T-helper 22 cell (primary cell): Measurements from ENCODE around the gene RASL10B.

ENCODE experiments used
- DNase-seq: peaks from one replicate; pipeline ENCODE4 v3.0.0-alpha.2; 2020; ENCODE audit warnings: low read depth

The RASL10B gene

GRCh38 chr17:35717475-35717874 is 14.0 kb upstream of the RASL10B start:
- DNase-seq: no peak

GRCh38 chr17:35723735-35724134 is 7.7 kb upstream of the RASL10B start:
- DNase-seq: no peak

GRCh38 chr17:35725058-35725457 is 6.4 kb upstream of the RASL10B start:
- no peak for DNase-seq

GRCh38 chr17:35725802-35726126 is 5.7 kb upstream of the RASL10B start:
- DNase-seq: no peak

- no peak for DNase-seq
These were observed 5.1 kb upstream of the RASL10B start for GRCh38 chr17:35726127-35726952.

- DNase-seq: no peak
These were observed 4.4 kb upstream of the RASL10B start for GRCh38 chr17:35726953-35727460.

GRCh38 chr17:35727635-35728034 is 3.8 kb upstream of the RASL10B start:
- no peak for DNase-seq

- DNase-seq: no peak
These were observed 2.9 kb upstream of the RASL10B start for GRCh38 chr17:35728551-35728950.

GRCh38 chr17:35729405-35729833 is 2.0 kb upstream of the RASL10B start:
- DNase-seq: no peak

- DNase-seq: no peak
These were observed 936 bp upstream of the RASL10B start for GRCh38 chr17:35730400-35731005.

GRCh38 chr17:35731917-35732805 is 722 bp downstream of the RASL10B start:
- DNase-seq: no peak

- no peak for DNase-seq
These were observed 1.3 kb downstream of the RASL10B start for GRCh38 chr17:35732806-35733136.

- DNase-seq: no peak
These were observed 1.9 kb downstream of the RASL10B start for GRCh38 chr17:35733366-35733765.

- no peak for DNase-seq
These were observed 3.0 kb downstream of the RASL10B start for GRCh38 chr17:35734396-35734795.

GRCh38 chr17:35735036-35735805 is 3.8 kb downstream of the RASL10B start:
- no peak for DNase-seq

- no peak for DNase-seq
These were observed 4.8 kb downstream of the RASL10B start for GRCh38 chr17:35736236-35736635.

- no peak for DNase-seq
These were observed 7.2 kb downstream of the RASL10B start for GRCh38 chr17:35738519-35739133.

- no peak for DNase-seq
These were observed 8.8 kb downstream of the RASL10B start for GRCh38 chr17:35740216-35740615.

- DNase-seq: no peak
These were observed 9.8 kb downstream of the RASL10B start for GRCh38 chr17:35740997-35741931.

GRCh38 chr17:35742496-35742895 is 11.1 kb downstream of the RASL10B start:
- DNase-seq: no peak
